GM19023 (cell line): ENCODE data around the gene PALB2.

ENCODE experiments used
- ATAC-seq: cut with Tn5 transposase; IDR thresholded peaks from one replicate; pipeline ENCODE4 v1.9.1; 2021; ENCODE audit warnings: mild to moderate bottlenecking, moderate library complexity; ENCODE audit not compliant: unreplicated experiment

Gene PALB2

GRCh38 chr16:23556881-23557778, 84.0 kb downstream of the PALB2 start, which contains the start of the genes EARS2 and UBFD1:
Gene EARS2, minus strand, starts transcription at chr16:23557350. Its CDS starts 7 bp downstream, at chr16:23557343.
Gene UBFD1, plus strand, starts transcription at chr16:23557727. Its CDS starts 16 bp downstream, at chr16:23557743.
- peak; percentile 91 for ATAC-seq

- ATAC-seq: no peak
These were observed 86.6 kb downstream of the PALB2 start for GRCh38 chr16:23554536-23554935.
